NOMO-1 (cell line): ENCODE measurements around the gene RHOC.

Experiments
- DNase-seq, 2 experiments: peaks; one replicate each; lab custom pipeline; 2025; ENCODE audit not compliant: unreplicated experiment in 2 of 2; lab: John Stamatoyannopoulos, UW

The RHOC gene

DNA sequence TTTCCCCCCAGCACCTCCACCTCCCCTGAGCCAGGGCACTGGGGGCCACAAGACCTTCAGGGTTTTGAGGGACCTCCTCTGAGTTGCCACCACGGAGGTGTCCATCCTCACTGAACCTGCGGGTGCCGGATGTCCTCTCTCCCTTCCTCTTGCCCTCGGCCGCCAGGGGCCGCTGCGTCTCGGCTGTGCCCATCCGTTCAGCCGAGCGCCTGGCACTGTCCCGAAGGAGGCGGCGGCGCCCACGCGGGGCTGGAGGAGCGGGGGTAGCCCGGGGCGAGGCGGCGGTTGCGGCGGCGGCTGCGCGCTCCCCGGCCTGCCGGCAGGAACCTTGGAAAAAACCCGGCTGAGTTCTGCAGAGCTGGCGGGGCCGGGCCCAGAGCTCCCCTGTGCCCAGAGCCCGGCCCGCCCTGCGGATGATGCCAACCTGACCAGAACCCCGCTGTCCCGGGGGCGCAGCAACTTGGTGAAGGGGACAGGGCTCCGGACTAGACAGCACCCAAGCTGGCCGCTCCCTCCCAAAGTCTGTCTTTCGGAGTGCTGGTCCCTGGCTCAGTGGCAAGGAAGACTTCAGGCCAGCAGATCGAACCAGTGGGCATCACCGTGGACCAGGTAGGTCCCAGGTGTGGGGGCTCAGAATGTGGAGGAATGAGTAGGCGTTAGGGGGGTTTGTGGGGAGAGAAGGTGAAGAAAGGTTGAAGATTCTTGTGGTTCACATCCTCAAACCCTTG, 11.9 kb upstream of the RHOC start:
- peak; percentile 60 to 69 for DNase-seq

- no peak for DNase-seq
These were observed 10.4 kb upstream of the RHOC start for GRCh38 chr1:112717263-112717873.

DNA sequence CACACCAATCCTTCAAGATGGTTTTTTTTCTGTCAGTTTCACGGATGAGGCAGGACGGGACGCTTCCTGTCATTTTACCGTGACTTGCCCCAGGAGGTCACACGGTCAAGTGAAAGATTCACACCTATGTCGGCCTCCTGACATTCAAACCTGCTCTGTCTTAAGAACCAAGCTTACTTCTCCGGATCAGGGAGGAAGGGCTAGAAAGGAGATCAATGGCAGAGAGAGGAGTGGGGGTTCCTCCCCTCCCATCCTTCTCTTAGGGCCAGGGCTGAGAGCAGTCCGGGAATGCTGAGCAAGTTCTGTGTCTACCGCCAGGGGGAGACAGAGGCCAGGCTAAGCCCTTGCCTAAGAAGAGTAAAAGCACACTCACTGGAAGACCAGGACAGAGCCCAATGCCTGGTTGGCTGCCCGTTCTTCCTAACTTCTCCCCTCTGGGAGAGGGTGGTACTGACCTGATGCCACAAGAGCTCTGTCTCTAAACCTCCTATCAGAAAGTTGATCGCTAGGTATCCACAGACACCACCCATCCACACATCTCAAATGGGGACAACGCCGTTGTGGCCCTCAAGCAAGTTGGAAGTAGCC, 9.3 kb upstream of the RHOC start:
- DNase-seq, result peak; percentile 59 to 75

DNA sequence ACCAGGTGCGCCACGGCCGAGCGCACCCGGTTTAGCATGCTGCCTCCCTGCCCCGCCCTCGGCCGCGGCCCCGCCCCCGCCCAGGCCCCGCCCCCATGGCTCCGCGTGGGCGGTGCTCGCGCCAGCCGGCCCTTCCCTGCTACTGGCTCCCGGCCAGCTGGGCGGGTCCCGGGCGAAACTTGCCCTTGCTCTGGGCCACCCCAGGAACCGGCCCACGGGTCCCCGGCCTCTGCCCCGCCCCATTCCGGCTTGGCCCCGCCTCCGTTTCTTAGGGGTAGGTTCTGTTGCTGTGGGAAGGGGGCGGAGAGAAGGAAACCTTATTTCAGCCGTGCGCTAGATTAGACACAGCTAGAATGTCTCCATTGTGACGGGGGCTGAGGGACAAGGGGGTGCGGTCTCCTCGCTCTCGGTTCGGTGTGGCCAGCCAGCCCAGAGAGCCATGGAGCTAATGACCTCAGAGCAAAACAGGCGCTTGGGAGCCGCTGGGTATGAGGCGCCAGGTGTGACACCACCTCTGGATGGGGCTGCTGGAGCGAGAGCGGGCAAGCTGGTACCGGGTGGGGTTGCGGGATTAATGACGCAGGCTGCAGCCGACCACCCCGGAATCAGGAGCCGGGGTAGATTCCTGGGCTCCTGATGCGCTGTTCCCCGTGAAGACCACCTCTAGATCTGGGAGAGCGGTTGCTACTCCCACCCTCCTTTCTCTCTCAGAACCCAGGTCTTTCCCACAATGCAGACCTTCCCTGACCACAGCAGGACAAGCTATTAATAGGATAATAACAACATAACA, 8.5 kb upstream of the RHOC start, which contains the start of gene PPM1J:
Gene PPM1J (minus strand): TSS at position 69 of the 790 bp plus-strand sequence. CDS start 31 bp downstream, at position 38.
- peak; percentile 85 to 97 for DNase-seq

DNA sequence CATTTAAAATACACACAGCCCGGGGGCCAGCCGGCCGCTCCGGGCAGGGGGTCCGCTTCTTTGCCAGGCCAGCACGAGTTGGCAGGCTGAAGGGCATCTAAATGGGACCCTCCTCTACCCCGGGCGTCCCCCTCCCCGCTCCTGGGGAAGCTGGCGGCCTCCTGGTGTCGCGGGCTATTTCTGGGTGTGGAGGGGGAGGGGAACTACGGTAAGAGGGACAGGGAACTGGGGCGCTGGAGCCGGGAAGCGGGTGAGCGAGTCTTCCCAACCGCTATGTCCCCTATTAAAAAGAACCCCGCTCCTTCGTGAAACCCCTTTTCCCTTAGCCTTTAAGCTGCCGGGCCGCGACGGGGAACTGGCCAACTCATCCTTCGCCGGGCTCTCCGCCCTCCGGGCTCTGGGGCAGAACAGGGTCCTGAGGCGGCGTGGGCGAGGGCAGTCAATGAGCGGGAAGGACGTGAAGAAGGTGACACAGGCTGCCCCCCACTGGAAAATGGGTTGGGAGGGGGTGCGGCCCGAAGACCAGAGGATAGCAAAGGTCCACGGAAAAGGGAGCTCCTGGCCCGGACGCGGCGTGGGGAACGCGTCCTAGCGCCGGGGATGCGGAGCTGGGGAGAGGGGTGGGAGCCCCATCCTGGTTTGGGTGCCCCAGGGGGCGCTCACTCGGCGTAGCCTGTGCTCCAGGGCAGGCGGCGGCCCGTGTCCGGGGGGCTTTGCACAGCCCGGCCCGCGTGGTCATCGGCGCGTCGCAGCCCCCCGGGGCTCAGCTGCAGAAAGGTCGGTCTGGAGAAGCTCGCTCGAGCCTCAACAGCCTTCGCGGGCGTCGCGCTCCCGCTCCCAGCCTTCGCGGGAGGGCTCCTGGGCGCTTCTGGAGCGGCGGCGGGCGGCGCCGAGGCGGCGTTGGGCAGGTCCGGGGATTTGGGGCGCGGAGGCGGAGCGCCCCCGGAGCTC, 7.7 kb upstream of the RHOC start:
- DNase-seq, result no peak

DNA sequence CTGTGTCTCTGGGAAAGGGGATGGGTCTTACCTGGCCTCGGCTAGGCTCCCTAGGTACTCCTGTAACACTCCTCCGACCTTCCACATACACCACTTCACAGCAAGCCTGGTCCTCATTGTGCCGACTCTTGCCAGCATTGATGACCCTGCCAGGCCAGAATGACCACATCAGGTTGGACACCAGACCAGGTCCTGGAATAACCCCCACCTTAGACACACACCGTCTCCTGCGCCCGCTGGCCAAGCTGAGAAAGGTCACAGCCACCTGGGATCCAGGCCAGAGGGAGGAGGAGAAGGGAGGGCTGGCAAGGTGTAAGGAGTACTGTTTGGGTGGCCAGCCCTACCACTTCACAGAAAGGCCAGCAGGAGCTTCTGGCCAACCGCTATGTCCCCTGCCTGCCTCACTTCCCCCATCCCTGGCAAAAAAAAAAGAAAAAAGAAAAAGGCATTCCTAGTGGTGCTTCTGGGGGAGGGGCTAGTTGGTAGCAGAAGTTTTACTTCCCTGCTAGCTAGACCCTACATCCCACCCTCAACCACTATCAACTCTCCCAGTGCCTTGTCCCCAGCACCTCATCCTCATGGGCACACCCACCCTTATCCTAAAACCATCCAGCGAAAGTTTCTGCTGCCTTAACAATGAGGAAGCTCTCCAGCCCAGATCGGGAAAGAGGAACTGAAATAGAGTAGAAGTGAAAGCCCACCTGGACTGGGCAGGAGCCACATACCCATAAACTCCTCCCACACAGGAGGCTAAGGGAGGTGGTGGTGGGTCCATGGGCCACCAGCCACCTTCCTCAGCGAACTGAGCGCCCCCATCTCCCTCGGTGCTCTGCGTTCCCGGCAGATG, 6.8 kb upstream of the RHOC start:
- DNase-seq, result peak; percentile 60 to 74

DNA sequence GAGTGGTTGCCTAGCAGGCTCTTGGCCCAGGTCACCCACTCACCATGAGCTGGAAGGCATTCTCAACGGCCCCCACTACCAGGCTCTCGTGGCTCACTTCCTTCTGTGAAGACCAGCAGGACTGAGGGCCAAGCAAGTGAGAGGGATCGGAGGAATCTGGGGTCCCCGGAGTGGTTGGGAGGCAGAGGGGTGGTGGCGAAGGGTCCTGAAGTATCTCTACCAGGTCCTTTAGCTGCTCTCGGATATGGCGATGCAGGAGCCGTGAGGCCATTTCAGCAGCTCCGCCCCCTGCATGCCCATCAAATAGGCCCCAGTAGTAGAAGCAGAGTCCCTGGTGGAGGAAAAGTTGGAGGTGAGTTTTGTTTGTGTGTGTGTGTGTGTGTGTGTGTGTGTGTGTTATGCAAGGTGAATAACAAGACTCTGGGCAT, 5.8 kb upstream of the RHOC start:
- DNase-seq, result no peak

DNA sequence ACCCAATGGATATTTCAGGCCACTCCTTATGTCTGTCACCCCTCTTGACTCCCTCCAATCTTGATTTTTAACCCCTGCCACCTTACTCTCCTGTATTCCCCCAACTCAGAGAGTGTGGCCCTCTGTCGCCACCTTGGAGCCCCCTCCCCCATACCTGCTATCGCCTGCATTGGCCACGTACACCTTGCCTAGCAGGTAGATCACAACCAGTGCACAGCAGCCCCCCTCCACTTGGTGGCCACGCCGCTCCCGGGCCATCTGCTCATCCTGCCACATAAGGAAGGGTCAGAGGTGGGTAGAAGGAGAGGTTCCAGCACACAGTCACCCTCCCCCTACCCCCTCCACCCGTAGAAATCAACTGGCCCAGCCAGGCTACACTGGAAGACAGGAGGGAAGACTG, 5.3 kb upstream of the RHOC start:
- no peak for DNase-seq

GRCh38 chr1:112711670-112712069, 4.7 kb upstream of the RHOC start:
- DNase-seq, result no peak

DNA sequence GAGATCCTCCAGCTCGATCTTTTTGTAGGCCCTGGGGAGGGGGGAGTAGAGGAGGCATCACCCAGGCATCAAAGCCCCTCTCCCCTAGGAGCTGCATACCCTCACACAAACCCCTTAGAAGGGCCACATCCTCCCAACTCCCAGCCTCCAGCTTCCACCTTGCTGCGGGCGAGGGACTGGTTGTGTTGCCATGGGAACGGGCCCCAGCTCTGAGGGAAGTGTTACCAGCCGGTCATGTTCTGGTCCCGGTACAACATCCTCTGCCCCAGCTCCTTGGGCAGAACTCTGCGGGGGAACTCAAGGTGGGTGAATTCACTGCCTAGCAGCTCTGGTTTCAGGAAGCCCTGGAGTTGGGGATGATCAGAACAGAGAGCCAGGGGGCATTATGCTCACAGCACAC, 4.1 kb upstream of the RHOC start:
- no peak for DNase-seq

GRCh38 chr1:112710586-112710985, 3.7 kb upstream of the RHOC start:
- no peak for DNase-seq

- no peak for DNase-seq
These were observed 3.2 kb upstream of the RHOC start for GRCh38 chr1:112710159-112710558.

GRCh38 chr1:112708489-112708888, 1.6 kb upstream of the RHOC start:
- DNase-seq, result no peak

- DNase-seq, result no peak
These were observed 1.1 kb upstream of the RHOC start for GRCh38 chr1:112708002-112708448.

DNA sequence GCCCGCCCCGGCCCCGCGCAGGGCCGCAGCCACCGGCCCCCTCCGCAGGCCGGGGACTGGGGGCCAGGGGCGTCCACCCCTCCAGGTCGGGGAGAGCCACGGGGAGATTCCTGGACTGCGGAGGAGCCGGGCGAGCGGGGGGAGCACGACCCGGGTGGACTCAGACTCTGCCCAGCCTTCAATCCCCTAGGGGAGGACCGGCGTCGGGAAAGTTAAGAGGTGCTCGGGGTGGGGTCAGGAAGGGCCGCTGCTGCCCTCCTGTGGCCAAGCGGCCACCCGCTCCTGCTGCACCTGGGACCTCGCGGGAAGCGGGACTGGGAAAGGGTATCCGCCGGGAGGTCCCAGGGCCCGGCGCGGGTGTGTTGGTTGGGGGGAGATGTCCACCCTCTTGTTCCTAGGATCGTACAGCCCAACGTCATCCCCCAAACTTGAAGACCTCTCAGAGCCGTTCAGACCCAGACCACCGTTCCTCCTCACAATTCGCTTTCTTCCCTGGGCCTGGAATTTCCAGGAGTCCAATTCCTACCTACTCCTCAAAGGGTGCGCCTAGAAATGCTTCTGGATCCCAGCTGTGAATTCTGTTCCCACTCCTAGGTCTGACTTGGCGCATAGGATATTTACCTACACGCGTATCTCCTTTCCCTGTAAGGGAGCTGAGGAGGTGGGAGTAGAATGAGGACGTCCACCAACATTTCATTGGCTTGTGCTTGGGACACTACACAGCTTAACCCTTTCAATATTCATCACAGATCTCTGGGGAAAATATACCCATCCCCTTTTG, 484 bp upstream of the RHOC start:
- DNase-seq, result peak; percentile 49 to 60

DNA sequence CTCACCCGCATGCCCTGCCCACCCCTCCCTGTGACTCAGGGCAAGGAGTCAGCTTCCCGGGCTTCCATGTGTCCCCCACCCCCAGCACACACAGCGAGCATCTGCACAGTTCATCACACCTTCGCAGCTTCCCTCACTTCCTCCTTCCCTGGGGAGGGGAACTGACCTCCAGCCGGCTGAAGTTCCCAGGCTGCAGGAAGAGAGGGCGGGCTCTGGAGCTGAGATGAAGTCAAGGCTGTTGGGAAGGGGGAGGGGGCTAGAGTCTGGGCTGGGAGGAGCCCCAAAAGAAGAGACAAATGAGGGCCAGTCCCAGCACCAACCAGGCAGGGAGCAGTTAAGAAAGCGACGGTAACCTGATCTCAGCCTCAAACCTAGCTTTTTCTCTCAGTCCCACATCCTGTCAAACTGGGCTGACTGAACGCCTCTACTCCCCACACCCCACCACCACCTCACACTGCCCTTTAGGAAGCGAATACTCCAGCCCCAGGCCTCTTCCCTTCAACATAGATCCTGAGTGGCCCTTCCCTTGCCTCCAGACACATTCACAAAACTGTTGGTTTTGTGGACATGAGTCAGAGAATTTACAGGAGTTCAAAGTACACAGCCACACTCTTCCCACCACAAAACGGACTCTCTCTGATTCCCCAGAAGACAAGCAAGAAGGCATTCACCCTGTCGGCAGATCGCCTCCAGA, 1.8 kb downstream of the RHOC start:
- DNase-seq, result peak; percentile 55 to 63

DNA sequence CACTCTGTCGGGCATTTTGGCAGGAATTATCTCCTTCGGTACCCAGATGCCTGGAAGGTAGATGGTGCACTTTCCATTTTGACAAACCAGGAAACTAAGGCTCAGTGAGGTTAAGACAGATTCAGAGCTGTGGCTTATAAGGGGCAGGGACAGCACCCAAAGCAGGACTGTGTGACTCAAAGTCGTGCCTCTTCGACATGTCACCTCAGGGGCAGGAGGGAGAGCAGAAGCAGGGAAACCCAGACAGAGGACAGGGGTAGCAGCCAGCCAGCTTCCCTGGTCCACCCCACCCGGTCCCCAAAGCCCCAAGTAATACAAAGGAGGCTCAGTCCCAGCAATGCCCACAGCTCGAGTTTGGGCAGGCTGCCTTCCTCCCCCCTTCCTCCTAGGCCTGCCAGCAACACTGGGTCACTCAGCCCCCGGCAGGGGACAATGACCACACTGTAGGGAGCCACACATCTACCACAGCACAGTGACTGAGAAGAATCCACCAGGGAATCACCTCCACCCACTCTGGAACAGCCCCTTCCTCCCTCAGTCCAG, 2.5 kb downstream of the RHOC start:
- DNase-seq, result no peak

DNA sequence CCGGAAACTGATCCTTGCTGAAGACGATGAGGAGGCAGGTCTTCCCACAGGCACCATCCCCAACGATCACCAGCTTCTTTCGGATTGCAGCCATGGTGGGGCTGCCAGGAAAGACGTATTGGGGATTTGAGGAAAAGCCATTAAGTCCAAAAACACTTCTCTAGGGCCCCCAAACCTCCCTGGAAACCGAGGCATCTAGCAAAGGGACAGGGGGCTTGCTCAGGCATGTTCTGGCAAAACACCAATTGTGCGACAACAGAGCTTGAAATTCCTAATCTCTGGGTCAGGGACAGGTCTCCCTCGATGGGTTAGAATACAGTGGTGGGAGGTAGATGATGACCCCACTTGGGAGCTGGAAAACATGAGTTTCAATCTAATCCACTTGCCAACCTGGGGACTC, 3.2 kb downstream of the RHOC start:
- no peak for DNase-seq
